ENCODE measurements around the gene SERPINB12.

SERPINB12 gene

GRCh38 chr18:63545000-63545399 lies 2.8 kb downstream of the SERPINB12 start:
- DNase-seq (ENCODE audit: low read depth in 1 of 2, low spot score in 1 of 2) = no peak

GRCh38 chr18:63550068-63550467 lies 7.9 kb downstream of the SERPINB12 start:
- no peak for DNase-seq (ENCODE audit: low read depth in 1 of 2, low spot score in 1 of 2)

DNA sequence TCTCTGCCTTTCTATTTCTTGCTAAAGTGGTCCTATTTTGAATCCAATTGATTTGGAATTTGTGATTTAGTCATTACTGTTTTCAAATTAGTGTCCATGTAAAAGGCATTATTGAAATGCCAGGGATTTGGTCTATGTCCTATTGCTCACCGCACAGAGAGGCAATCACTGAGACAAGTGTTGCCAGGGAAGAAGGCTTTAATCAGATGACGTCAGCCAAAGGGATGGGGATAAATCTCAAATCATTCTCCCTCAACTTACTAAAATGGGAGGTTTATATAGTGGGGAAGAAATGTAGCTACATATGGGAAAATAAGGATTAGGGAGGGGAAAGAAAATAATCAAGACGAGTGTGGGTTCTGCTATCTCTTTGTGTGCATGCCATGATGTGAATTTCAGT lies 9.6 kb downstream of the SERPINB12 start:
- DNase-seq (ENCODE audit: low read depth in 1 of 2, low spot score in 1 of 2) = no peak

DNA sequence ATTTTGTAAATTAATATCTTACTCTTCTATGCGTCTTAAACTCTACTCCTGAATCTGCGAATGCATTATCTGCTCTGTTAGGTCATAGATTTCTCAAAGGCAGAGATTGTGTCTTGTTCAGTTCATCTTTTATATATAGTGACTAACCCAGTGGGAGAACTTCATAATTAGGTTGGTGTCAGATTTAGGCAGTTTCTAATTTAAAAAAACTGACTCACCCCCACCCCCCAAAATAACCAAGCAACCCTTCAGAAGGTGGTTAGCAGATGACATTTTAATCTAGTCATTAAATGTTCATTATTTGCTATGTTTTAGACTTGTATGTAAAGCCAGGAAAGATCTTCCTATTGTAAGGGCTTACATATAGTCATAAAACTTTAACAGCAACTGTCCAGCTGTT lies 10.4 kb downstream of the SERPINB12 start:
- DNase-seq (ENCODE audit: low read depth in 1 of 2, low spot score in 1 of 2) = no peak

- no peak for DNase-seq (ENCODE audit: low read depth in 1 of 2, low spot score in 1 of 2)
Measured at GRCh38 chr18:63553081-63553480, 10.9 kb downstream of the SERPINB12 start.

DNA sequence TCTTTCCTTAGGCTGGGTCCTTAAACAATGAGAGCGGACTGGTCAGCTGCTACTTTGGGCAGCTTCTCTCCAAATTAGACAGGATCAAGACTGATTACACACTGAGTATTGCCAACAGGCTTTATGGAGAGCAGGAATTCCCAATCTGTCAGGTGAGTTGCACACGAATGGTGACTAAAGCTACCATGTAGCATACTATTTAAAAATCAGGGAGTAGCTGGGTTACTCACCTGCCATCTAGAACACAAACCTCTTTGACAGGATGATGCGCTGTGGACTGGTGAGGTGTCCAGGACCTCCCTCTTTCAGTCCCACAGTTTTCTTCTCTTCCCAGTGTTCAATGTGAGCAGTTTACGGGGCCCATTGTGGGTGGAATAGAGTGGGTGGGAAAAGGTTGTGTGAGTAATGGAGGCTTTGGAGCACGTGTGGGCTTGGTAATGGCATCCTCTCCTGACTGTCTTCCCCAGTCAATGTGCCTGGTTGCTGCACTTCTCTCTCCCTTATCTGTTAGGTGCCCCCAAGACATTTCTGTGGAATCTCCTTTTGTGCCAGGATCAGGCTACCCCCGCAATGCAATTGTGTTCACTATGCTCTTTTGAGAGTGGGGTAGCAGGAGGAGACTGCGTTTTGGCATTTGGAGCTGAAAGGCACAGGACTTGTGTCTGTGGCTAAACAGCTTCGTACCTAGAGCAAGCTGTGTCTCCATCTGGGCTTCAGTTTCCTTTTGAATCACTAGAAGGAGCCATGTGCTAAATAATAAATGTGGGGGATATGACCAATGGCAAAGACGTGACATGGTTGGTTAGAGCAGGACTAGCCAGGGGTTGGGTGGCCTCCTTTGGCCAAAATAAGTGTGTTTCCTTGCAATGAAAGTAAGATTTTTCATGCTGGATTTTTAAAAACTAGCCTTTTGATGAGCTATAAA lies 17.7 kb downstream of the SERPINB12 start:
- DNase-seq (ENCODE audit: low read depth in 1 of 2, low spot score in 1 of 2) = no peak

DNA sequence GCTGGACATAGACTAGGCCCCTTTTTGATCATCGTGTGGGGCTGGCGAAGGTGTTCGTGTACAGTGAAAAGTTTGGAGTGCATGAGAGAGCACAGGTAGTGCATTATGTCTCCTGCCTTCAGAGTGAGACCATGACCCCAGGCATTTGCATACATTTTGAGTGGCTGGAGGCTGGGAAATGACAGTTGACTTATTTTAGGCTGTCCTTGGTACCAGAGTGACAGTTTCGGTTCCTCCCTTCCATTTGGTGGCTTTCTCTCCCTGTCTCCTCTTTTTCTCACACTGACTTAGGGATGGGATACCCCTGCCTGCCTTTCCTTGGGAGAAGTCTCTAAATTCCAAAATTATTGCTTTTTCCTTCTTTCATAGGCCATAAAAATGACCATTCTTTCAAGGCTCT lies 20.1 kb downstream of the SERPINB12 start:
- DNase-seq (ENCODE audit: low read depth in 1 of 2, low spot score in 1 of 2) = no peak

DNA sequence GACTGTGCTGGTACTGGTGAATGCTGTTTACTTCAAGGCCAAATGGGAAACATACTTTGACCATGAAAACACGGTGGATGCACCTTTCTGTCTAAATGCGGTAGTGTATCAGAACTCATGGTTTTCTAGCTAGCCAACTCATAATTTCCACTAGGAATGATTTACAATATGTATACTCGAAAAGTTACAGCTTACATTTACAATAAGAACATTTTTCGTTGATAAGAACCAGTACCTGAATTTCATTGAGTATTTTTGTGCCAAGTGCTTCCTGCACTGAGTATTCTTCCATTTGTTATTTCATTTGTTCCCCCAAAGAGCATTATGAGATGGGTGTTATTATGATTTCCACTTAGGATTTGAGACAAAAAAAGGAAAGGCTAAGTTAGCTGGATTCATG lies 21.9 kb downstream of the SERPINB12 start:
- no peak for DNase-seq (ENCODE audit: low read depth in 1 of 2, low spot score in 1 of 2)

DNA sequence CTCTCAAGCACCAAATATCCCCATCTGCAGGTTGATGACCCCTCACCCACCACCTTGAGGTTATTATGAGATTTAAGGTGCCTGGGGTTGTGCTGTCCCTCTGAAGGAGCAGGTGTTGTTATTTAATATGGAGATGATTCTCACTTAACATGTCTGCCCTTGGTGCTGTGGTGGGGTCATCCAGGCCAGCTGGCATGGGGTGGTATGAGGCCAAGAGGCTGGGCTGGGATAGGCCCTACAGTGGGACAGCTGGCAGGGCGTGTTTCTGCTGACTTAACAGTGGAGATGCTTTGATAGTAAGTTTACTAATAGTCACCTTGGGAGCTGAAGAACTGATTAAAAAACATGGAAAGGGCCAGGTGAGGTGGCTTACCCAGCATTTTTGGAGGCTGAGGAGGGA lies 22.4 kb downstream of the SERPINB12 start:
- DNase-seq (ENCODE audit: low read depth in 1 of 2, low spot score in 1 of 2) = no peak

DNA sequence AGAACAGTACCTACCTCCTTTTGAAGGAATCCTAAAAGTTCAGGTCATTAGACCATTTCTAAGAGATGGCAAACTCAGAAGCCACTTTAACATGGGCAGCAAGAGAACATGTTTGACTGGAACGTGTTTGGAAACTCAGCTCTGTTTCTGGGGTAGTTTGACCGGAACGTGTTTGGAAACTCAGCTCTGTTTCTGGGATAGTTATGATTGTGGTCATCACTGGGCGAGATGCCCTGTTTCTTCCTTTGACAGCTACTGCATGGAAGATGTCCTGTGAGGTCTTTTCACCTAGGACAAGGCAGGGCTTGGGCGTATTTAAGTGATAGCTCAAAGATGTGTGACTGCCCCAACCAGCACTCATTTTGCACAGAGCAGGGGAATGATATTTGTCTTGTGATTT lies 25.1 kb downstream of the SERPINB12 start:
- no peak for DNase-seq (ENCODE audit: low read depth in 1 of 2, low spot score in 1 of 2)

DNA sequence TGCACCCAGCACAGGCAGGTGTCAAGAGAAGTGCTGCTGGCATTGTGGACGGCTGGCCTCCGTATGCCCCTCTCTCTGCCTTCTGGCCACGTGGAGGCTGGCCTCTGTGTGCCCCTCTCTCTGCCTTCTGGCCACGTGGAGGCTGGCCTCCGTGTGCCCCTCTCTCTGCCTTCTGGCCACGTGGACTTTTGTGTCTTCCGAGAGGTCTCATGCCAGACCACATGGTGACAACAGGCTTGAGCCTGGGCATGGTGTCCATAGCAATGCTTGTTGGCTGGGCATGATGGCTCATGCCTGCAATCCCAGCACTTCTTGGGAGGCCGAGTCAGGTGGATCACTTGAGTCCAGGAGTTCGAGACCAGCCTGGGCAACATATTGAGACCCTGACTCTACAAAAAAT lies 25.7 kb downstream of the SERPINB12 start:
- DNase-seq (ENCODE audit: low read depth in 1 of 2, low spot score in 1 of 2) = no peak

DNA sequence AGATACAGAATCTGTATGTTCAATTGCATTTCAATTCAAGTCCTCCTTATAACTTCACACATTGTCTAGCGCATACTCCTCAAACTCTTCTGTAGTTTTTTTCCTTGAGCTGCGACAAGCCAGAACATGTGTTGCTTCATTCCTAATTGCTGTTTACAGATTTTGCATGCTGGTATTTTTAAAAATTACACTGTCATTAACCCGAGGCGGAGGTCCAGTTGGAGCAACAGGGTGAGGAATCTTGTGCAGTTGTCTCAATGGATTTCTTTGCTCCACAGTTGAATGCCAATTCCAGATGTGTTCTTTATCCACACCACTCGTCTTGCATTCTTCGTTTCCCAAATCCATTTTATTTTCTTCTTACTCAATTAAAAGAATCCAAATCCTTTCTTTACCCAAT lies 28.6 kb downstream of the SERPINB12 start:
- DNase-seq (ENCODE audit: low read depth in 1 of 2, low spot score in 1 of 2) = no peak

DNA sequence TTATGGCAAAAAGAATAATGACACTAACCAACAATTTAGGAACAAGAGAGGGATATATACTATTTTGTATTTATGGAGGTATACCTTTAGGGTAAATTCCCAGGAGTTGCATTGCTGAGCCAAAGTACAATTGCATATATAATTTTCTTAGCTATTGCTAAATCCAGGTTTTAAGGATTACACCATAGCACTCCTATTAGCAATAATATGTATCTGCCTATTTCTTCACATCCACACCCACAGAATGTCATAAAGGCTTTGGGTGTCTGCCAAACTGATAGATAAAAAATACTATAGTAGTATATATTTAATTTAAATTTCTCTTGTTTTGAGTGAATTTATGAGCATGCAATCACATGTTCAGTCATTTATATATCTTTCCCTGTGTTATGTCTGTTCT lies 33.5 kb downstream of the SERPINB12 start:
- DNase-seq (ENCODE audit: low read depth in 1 of 2, low spot score in 1 of 2) = no peak

GRCh38 chr18:63578357-63578958 lies 36.3 kb downstream of the SERPINB12 start:
- DNase-seq (ENCODE audit: low read depth in 1 of 2, low spot score in 1 of 2) = no peak

- no peak for DNase-seq (ENCODE audit: low read depth in 1 of 2, low spot score in 1 of 2)
Measured at GRCh38 chr18:63579616-63580015, 37.4 kb downstream of the SERPINB12 start.

DNA sequence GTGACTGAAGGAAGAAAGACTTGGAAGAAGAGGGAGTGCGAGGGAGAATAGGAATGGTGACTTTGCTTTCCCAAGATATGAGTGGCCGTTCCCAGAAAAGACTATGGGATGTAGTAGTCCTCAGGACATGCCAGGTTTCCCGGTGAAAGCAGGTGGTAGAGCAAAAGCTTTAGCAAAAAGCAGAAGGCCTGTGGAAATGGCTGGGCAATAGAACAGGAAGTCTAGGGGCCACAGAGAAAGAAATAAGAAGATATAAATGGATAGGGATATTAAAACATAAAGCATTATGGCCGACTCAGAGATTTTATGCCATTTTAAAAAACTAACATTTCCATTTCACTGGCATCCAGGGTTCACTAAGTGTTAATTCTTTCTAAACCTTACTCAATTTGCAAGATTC lies 43.8 kb downstream of the SERPINB12 start:
- DNase-seq (ENCODE audit: low read depth in 1 of 2, low spot score in 1 of 2) = no peak

DNA sequence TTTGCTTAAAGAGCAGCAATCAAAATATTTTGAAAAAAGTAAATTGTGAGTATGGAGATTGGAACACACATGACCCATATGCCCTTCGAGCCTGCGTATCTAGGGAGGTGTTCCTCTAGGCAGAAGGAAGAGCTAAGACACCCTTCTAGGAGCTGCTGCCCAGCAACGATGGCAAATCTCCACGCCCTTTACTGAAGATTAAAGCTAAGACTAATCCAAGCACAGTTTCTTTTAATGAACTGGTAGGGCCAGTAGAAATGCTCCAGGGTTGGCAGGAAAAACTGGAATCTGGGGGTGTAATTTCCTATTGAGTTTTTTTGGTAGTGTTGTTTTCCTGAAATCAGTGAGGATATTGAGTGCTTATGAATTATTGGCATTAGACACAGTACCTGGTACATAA lies 44.3 kb downstream of the SERPINB12 start:
- no peak for DNase-seq (ENCODE audit: low read depth in 1 of 2, low spot score in 1 of 2)

- no peak for DNase-seq (ENCODE audit: low read depth in 1 of 2, low spot score in 1 of 2)
Measured at GRCh38 chr18:63586966-63587365, 44.8 kb downstream of the SERPINB12 start, which contains the start of gene SERPINB13. SERPINB13 (plus strand) TSS chr18:63587343; CDS start chr18:63588668, 1,325 bp downstream.

DNA sequence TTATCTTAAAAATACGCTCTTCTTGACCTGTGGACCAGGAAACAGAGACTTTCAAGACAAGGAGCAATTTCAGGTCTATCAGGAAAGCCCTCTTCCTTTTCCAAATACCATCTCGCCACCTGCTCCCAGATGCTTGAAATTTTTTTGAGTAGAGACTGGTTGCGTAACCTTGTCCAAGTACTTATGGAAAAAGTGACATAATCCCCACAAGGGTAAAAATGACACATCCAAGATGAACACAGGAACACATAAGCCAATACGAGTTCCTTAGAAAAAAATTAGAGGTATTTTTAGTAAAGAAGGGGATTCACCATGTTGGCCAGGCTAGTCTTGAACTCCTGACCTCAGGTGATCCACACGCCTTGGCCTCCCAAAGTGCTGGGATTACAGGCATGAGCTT lies 46.7 kb downstream of the SERPINB12 start:
- DNase-seq (ENCODE audit: low read depth in 1 of 2, low spot score in 1 of 2) = no peak

DNA sequence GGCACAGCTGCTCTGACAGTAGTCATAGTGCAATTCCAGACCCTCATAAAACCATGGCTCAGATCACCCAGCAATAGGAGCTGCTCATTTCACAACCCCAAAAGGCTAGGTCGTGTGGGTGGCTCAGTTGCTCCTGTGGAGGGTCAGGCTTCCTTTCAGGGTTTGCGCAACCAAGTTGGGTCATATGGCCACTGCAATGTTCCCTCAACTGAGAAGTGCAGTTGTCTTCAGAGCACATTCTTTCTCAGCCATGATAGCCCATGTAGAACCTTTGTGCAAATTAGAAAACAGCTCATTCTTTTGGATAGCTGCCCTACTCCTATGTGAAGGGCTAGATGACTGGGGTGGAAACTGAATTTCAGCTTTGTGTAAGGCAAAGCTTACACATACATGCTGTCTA lies 48.2 kb downstream of the SERPINB12 start:
- no peak for DNase-seq (ENCODE audit: low read depth in 1 of 2, low spot score in 1 of 2)

DNA sequence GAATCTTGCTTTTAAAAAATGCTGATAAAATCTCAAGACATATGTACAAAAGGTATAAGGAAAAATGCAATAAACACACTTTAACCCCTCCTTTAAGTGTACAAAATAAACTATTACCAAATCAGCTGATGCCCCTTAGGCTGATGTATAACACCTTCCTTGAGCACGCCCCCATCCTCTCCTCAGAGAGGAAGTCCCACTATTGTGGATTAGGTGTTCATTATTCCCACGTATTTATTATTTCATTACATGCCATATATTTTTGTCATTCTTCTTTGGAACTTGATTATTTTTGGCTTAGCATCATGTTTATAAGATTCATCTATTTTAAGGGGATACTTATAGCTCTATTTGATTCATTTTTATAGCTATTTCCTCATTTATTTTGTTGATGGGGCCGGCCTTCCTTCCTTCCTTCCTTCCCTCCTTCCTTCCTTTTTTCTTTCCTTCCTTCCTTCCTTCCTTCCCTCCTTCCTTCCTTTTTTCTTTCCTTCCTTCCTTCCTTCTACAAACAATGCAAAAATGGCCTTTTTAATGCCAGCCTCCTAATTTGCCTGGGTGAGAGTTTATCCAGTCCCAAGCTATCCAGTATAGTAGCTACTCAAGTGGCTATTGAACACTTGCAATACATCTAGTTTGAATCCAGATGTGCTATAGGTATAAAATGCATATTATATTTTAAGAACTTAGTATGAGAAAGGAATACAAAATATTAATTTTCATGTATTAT lies 49.0 kb downstream of the SERPINB12 start:
- no peak for DNase-seq (ENCODE audit: low read depth in 1 of 2, low spot score in 1 of 2)

DNA sequence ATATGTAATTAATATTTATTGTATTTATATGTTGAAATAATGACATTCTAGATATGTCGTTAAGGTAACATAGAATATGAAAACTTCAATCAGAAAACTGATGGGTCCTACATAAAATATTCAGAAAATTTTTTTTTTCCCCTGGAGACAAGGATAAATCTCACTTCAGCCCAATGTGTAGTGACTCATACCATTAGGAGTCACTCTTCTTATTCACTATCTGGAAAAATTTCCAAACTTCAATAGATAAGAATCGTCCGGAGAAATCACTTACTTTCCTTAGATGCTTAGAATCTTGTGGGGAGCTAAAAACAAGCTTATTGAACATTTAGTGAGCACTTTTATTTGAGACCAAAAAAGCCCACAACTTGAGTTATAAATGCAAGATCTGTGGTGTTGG lies 49.6 kb downstream of the SERPINB12 start:
- no peak for DNase-seq (ENCODE audit: low read depth in 1 of 2, low spot score in 1 of 2)

All from activated T-helper 1 cell treated with anti-CD3 and anti-CD28 coated beads, Interleukin-2, amount 50 U/mL, for 16 hours (primary cell).